Neural crest cell (in vitro differentiated cells): ENCODE results near the gene XRCC6. TPM values are rescaled to one million over a fixed set of nuclear protein-coding genes. Genes with fewer than 3 reads are reported as not detected.
"Not testable (repeated sequence)": the region's sequence is repeated elsewhere in the genome, so short reads cannot be mapped to it uniquely, and the experiment has no call there.

ENCODE experiments used
- DNase-seq: peaks from one replicate; pipeline ENCODE4 v3.0.0; 2021; ENCODE audit warnings: low read depth, mixed read lengths, low spot score
- H3K27ac Mint-ChIP-seq: one replicate; pipeline ENCODE4 v1.8.0; 2021; ENCODE audit warnings: mild to moderate bottlenecking, mixed read lengths; ENCODE audit not compliant: unreplicated experiment
- H3K27me3 Mint-ChIP-seq: 2 replicates; pipeline ENCODE4 v1.8.0; 2021; ENCODE audit warnings: low read depth, mild to moderate bottlenecking, mixed read lengths
- H3K36me3 Mint-ChIP-seq: 2 replicates; pipeline ENCODE4 v1.8.0; 2021; ENCODE audit warnings: low read depth, mild to moderate bottlenecking, mixed read lengths
- H3K4me1 Mint-ChIP-seq: 2 replicates; pipeline ENCODE4 v1.8.0; 2021; ENCODE audit warnings: mixed read lengths
- H3K4me3 Mint-ChIP-seq: one replicate; pipeline ENCODE4 v1.8.0; 2021; ENCODE audit warnings: mild to moderate bottlenecking, mixed read lengths
- H3K9me3 Mint-ChIP-seq: 2 replicates; pipeline ENCODE4 v1.8.0; 2021; ENCODE audit warnings: mixed read lengths
- CTCF ChIP-seq: fragments of 200-600 bp; sonication (generic); conservative IDR thresholded peaks from 2 replicates; pipeline ENCODE4 v1.5.0; 2021; ENCODE audit warnings: antibody characterized with exemption, mild to moderate bottlenecking
- total RNA-seq: library from RNA; stranded (reverse); gene quantifications from 2 replicates; pipeline ENCODE4 v1.2.1, GENCODE V29; 2021

XRCC6 gene
- total RNA-seq, 1 donor from 2014 or later, result 427 TPM

- TF ChIP-seq CTCF, result no peak
- Mint-ChIP-seq H3K4me3 (no peak overlapping the region), H3K27ac (no peak overlapping the region), H3K4me1 (peaks cover 20% of the 10 kb centered on the region), H3K27me3 (no peaks in the 10 kb centered on the region), H3K36me3 (peaks cover 47% of the 10 kb centered on the region), H3K9me3 (peaks cover 5% of the 10 kb centered on the region)
- no peak for DNase-seq
Observed at GRCh38 chr22:41625577-41625976, 4.5 kb downstream of the XRCC6 start.

- not testable (repeated sequence) for H3K27me3 Mint-ChIP-seq, H3K4me1 Mint-ChIP-seq, H3K9me3 Mint-ChIP-seq, DNase-seq, H3K27ac Mint-ChIP-seq, H3K4me3 Mint-ChIP-seq
- H3K36me3 Mint-ChIP-seq, result peaks cover 41% of the 10 kb centered on the region
Observed at GRCh38 chr22:41631115-41631514, 10.0 kb downstream of the XRCC6 start.

DNA sequence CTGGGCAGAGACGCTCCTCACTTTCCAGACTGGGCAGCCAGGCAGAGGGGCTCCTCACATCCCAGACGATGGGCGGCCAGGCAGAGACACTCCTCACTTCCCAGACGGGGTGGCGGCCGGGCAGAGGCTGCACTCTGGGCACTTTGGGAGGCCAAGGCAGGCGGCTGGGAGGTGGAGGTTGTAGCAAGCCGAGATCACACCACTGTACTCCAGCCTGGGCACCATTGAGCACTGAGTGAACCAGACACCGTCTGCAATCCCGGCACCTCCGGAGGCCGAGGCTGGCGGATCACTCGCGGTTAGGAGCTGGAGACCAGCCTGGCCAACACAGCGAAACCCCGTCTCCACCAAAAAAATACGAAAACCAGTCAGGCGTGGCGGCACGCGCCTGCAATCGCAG is 10.5 kb downstream of the XRCC6 start:
- H3K36me3 Mint-ChIP-seq, result peaks cover 45% of the 10 kb centered on the region
- H3K9me3 Mint-ChIP-seq, H3K4me3 Mint-ChIP-seq, H3K27ac Mint-ChIP-seq, H3K4me1 Mint-ChIP-seq, H3K27me3 Mint-ChIP-seq, DNase-seq: not testable (repeated sequence)

- not testable (repeated sequence) for H3K4me3 Mint-ChIP-seq, H3K4me1 Mint-ChIP-seq, H3K27ac Mint-ChIP-seq, DNase-seq, H3K27me3 Mint-ChIP-seq, H3K9me3 Mint-ChIP-seq
- H3K36me3 Mint-ChIP-seq, result peaks cover 29% of the 10 kb centered on the region
Observed at GRCh38 chr22:41634610-41635009, 13.5 kb downstream of the XRCC6 start.

DNA sequence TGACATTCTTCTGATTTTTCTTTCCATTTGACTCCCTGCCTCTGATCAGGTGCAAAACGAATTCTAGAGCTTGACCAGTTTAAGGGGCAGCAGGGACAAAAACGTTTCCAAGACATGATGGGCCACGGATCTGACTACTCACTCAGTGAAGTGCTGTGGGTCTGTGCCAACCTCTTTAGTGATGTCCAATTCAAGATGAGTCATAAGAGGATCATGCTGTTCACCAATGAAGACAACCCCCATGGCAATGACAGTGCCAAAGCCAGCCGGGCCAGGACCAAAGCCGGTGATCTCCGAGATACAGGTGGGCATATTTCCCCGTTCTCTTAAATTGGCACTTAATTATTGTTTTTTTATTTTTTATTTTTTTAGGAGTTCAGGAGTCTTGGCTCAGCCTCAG is 15.4 kb downstream of the XRCC6 start:
- Mint-ChIP-seq H3K27me3 (no peaks in the 10 kb centered on the region), H3K36me3 (peaks cover 32% of the 10 kb centered on the region), H3K4me3 (no peak overlapping the region), H3K9me3 (no peaks in the 10 kb centered on the region), H3K27ac (no peak overlapping the region), H3K4me1 (no peaks in the 10 kb centered on the region)
- TF ChIP-seq CTCF, result no peak
- DNase-seq, result no peak

DNA sequence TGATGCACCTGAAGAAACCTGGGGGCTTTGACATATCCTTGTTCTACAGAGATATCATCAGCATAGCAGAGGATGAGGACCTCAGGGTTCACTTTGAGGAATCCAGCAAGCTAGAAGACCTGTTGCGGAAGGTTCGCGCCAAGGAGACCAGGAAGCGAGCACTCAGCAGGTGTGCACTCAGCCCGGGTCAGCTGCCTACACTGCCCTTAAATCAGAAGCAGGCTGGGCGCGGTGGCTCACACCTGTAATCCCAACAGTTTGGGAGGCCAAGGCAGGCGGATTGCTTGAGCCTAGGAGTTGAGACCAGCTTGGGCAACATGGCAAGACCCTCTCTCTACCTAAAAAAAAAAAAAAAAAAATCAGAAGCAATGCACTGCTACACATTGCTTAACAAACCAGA is 16.5 kb downstream of the XRCC6 start:
- not testable (repeated sequence) for H3K9me3 Mint-ChIP-seq, DNase-seq, H3K27ac Mint-ChIP-seq, H3K27me3 Mint-ChIP-seq, H3K4me1 Mint-ChIP-seq, H3K4me3 Mint-ChIP-seq
- H3K36me3 Mint-ChIP-seq, result peaks cover 35% of the 10 kb centered on the region

DNA sequence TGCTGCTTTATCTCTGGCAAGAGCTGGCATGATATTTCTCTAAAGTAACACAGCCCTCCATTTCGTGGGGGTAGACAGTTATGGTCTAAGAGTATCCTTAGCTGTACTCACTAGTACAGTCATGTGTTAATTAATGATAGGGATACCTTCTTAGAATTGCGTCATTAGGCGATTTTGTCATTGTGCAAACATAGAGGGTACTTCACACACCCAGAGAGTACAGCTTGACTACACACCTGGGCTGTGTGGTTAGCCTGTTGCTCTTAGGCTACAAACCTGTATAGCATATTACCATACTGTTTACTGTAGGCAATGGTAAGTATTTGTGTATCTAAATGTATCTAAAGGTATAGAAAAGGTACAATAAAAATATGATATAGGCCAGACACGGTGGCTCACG is 17.0 kb downstream of the XRCC6 start:
- Mint-ChIP-seq H3K27ac (no peak overlapping the region), H3K9me3 (no peaks in the 10 kb centered on the region), H3K4me3 (no peak overlapping the region), H3K4me1 (no peaks in the 10 kb centered on the region), H3K36me3 (peaks cover 38% of the 10 kb centered on the region), H3K27me3 (no peaks in the 10 kb centered on the region)
- no peak for TF ChIP-seq CTCF
- no peak for DNase-seq

GRCh38 chr22:41638748-41639147 is 17.7 kb downstream of the XRCC6 start:
- H3K27ac Mint-ChIP-seq, result no peak overlapping the region
- no peaks in the 10 kb centered on the region for H3K9me3 Mint-ChIP-seq
- no peak for TF ChIP-seq CTCF
- no peak overlapping the region for H3K4me3 Mint-ChIP-seq
- DNase-seq, result no peak
- no peaks in the 10 kb centered on the region for H3K4me1 Mint-ChIP-seq
- H3K36me3 Mint-ChIP-seq, result peaks cover 38% of the 10 kb centered on the region
- no peaks in the 10 kb centered on the region for H3K27me3 Mint-ChIP-seq
